Suprapubic skin (tissue), 4 donors: ENCODE results near the gene RHCE. TPM values are rescaled to one million over a fixed set of nuclear protein-coding genes. Genes with fewer than 3 reads are reported as not detected.
"Not testable (repeated sequence)": the region's sequence is repeated elsewhere in the genome, so short reads cannot be mapped to it uniquely, and the experiment has no call there.

Experiments
- DNase-seq, 2 donors: peaks; one replicate each; pipeline ENCODE4 v3.0.0-alpha.2; 2019; ENCODE audit warnings: low spot score in 2 of 2
- H3K27ac ChIP-seq: fragments of 200-600 bp; sonication (generic); one replicate; pipeline ENCODE4 v1.5.1; 2019
- H3K27me3 ChIP-seq: fragments of 200-600 bp; sonication (generic); one replicate; pipeline ENCODE4 v1.5.1; 2019
- H3K36me3 ChIP-seq: fragments of 200-600 bp; sonication (generic); one replicate; pipeline ENCODE4 v1.5.1; 2019
- H3K4me1 ChIP-seq: fragments of 200-600 bp; sonication (generic); one replicate; pipeline ENCODE4 v1.5.1; 2019
- H3K4me3 ChIP-seq: fragments of 200-600 bp; sonication (generic); one replicate; pipeline ENCODE4 v1.5.1; 2019; ENCODE audit warnings: mild to moderate bottlenecking
- H3K9me3 ChIP-seq: fragments of 200-600 bp; sonication (generic); one replicate; pipeline ENCODE4 v1.5.1; 2019
- WGBS: methylation state at CpG from one replicate; pipeline ENCODE4 v1.1.5; 2018; 5-methylcytosine and 5-hydroxymethylcytosine counted together
- total RNA-seq, 4 donors: library from RNA; depleted of rRNA; stranded (reverse); fragments of >200 nt; gene quantifications; one replicate each; pipeline ENCODE4 v1.1.0, GENCODE V29; 2016

Gene RHCE
- total RNA-seq, 4 donors from 2014 or later: 0.34 to 1.1 (median 0.56) TPM; not detected in 1

GRCh38 chr1:25328791-25329185, 91.8 kb downstream of the RHCE start:
- not testable (repeated sequence) for H3K27me3 ChIP-seq, DNase-seq, H3K9me3 ChIP-seq, H3K4me3 ChIP-seq, H3K27ac ChIP-seq, H3K36me3 ChIP-seq
- H3K4me1 ChIP-seq: peaks cover 12% of the 10 kb centered on the region
- whole genome bisulfite sequencing: 44% methylated on average over 4 of the region's 4 CpGs

GRCh38 chr1:25327864-25328790, 92.5 kb downstream of the RHCE start:
- not testable (repeated sequence) for H3K9me3 ChIP-seq, DNase-seq, H3K27me3 ChIP-seq, H3K4me3 ChIP-seq, H3K27ac ChIP-seq, H3K36me3 ChIP-seq
- WGBS: no CpG with 5 or more reads among the region's 17 CpGs
- peaks cover 12% of the 10 kb centered on the region for H3K4me1 ChIP-seq

- H3K36me3 ChIP-seq, H3K27me3 ChIP-seq, H3K4me3 ChIP-seq, DNase-seq, H3K9me3 ChIP-seq, H3K27ac ChIP-seq, H3K4me1 ChIP-seq: not testable (repeated sequence)
- 83% methylated on average over 1 of the region's 3 CpGs for WGBS
Measured at GRCh38 chr1:25324407-25324806, 96.2 kb downstream of the RHCE start.

GRCh38 chr1:25322127-25322526, 98.5 kb downstream of the RHCE start:
- 88% methylated on average over 7 of the region's 9 CpGs for WGBS
- not testable (repeated sequence) for DNase-seq, H3K9me3 ChIP-seq, H3K4me1 ChIP-seq, H3K4me3 ChIP-seq, H3K27me3 ChIP-seq, H3K36me3 ChIP-seq, H3K27ac ChIP-seq

- not testable (repeated sequence) for DNase-seq, H3K4me1 ChIP-seq, H3K36me3 ChIP-seq, H3K9me3 ChIP-seq, H3K4me3 ChIP-seq, H3K27me3 ChIP-seq
- WGBS: 72% methylated on average over 9 of the region's 9 CpGs
- H3K27ac ChIP-seq: peak overlapping the region; percentile 45
Measured at GRCh38 chr1:25320314-25320938, 100.2 kb downstream of the RHCE start.

- not testable (repeated sequence) for H3K9me3 ChIP-seq, H3K4me3 ChIP-seq, H3K4me1 ChIP-seq, H3K27ac ChIP-seq, DNase-seq, H3K27me3 ChIP-seq
- peaks cover 10% of the 10 kb centered on the region for H3K36me3 ChIP-seq
Measured at GRCh38 chr1:25312806-25313470, 107.7 kb downstream of the RHCE start.

Other genes with a start within 250 kb of the RHCE start
- 10 to 100 TPM; 37.2 to 57.9 (median 46.2) TPM for gene SYF2, start 188.3 kb downstream of the RHCE start, total RNA-seq
- 100 to 1,000 TPM in 3 of 4 donors, 10 to 100 TPM in 1; 78.9 to 304 (median 120) TPM for gene RSRP1, start 173.4 kb downstream of the RHCE start, total RNA-seq
- gene RHD, start 148.3 kb downstream of the RHCE start, total RNA-seq: not detected
- 10 to 100 TPM; 57.6 to 87.9 (median 72.8) TPM for gene TMEM50A, start 82.5 kb downstream of the RHCE start, total RNA-seq
- 10 to 100 TPM; 13.2 to 22.0 (median 16.0) TPM for gene MACO1, start 10.1 kb upstream of the RHCE start, total RNA-seq
- gene LDLRAP1, start 122.8 kb upstream of the RHCE start, total RNA-seq: 10 to 100 TPM; 28.0 to 50.5 (median 40.7) TPM
- 10 to 100 TPM in 1 of 4 donors, 1 to 10 TPM in 3; 7.3 to 15.2 (median 8.0) TPM for gene MAN1C1, start 196.0 kb upstream of the RHCE start, total RNA-seq